Osteoblast (primary cell): ENCODE results near the gene GARS1. TPM values are rescaled to one million over a fixed set of nuclear protein-coding genes. Genes with fewer than 3 reads are reported as not detected.
A peak's percentile ranks its signal among the peaks of the same experiment; 100 is the strongest.

ENCODE experiments used
- DNase-seq: peaks from one replicate; pipeline ENCODE4 v3.0.0; 2011; ENCODE audit warnings: low spot score, mixed read lengths; ENCODE audit not compliant: insufficient read length; ENCODE audit errors: missing footprints
- H2AFZ ChIP-seq: 2 replicates; pipeline ENCODE4 v1.6.0; 2011; ENCODE audit warnings: mild to moderate bottlenecking, low read length
- H3K27ac ChIP-seq: 2 replicates; pipeline ENCODE4 v1.5.1; 2011; ENCODE audit warnings: mild to moderate bottlenecking, low read depth, low read length, moderate library complexity
- H3K27me3 ChIP-seq: 2 replicates; pipeline ENCODE4 v1.6.0; 2012; ENCODE audit warnings: mild to moderate bottlenecking, control low read depth, inconsistent platforms, low read length, moderate library complexity; ENCODE audit not compliant: insufficient read depth
- H3K36me3 ChIP-seq: 2 replicates; pipeline ENCODE4 v1.5.1; 2011; ENCODE audit warnings: mild to moderate bottlenecking, low read length, control low read depth, moderate library complexity; ENCODE audit not compliant: insufficient read depth
- H3K4me1 ChIP-seq: 2 replicates; pipeline ENCODE4 v1.5.1; 2011; ENCODE audit warnings: mild to moderate bottlenecking, low read length, control low read depth, moderate library complexity; ENCODE audit not compliant: insufficient read depth
- H3K4me2 ChIP-seq: 2 replicates; pipeline ENCODE4 v1.6.0; 2011; ENCODE audit warnings: mild to moderate bottlenecking, low read length; ENCODE audit not compliant: insufficient read depth
- H3K4me3 ChIP-seq: fragments of 200-600 bp; sonication (generic); 3 replicates; pipeline ENCODE4 v1.5.1; 2012; ENCODE audit warnings: mild to moderate bottlenecking, low read length, inconsistent platforms; ENCODE audit not compliant: insufficient read depth
- H3K79me2 ChIP-seq: 2 replicates; pipeline ENCODE4 v1.6.0; 2012; ENCODE audit warnings: mild to moderate bottlenecking, low read length, control low read depth, inconsistent platforms; ENCODE audit not compliant: insufficient read depth
- H3K9me3 ChIP-seq: 2 replicates; pipeline ENCODE4 v1.5.1; 2011; ENCODE audit warnings: low read depth, low read length, control low read depth
- H4K20me1 ChIP-seq: 2 replicates; pipeline ENCODE4 v1.6.0; 2012; ENCODE audit warnings: mild to moderate bottlenecking, low read length, control low read depth; ENCODE audit not compliant: insufficient read depth
- total RNA-seq: library from RNA; depleted of rRNA; stranded (reverse); fragments of >200 nt; gene quantifications from 2 replicates; pipeline ENCODE4 v1.2.3, GENCODE V29; 2012
- TF ChIP-seq, protein P1 (sequence below): IDR thresholded peaks from 2 replicates; pipeline ENCODE4 v1.5.1; 2011; ENCODE audit warnings: mild to moderate bottlenecking, low read depth, low read length, moderate library complexity; ENCODE audit errors: extremely low read depth

GARS1 gene
- total RNA-seq, 1 donor, result 526 TPM

GRCh38 chr7:30598121-30598876, 3.6 kb downstream of the GARS1 start:
- Histone ChIP-seq H3K4me3 (no peak overlapping the region), H3K9me3 (no peaks in the 10 kb centered on the region), H3K4me1 (peaks cover 26% of the 10 kb centered on the region), H3K36me3 (peaks cover 45% of the 10 kb centered on the region), H3K27me3 (no peaks in the 10 kb centered on the region), H4K20me1 (peaks cover 19% of the 10 kb centered on the region), H3K79me2 (peaks cover 92% of the 10 kb centered on the region), H3K27ac (peak overlapping the region; percentile 99), H2AFZ (no peak overlapping the region), H3K4me2 (peak overlapping the region; percentile 98)
- TF ChIP-seq, protein P1, sequence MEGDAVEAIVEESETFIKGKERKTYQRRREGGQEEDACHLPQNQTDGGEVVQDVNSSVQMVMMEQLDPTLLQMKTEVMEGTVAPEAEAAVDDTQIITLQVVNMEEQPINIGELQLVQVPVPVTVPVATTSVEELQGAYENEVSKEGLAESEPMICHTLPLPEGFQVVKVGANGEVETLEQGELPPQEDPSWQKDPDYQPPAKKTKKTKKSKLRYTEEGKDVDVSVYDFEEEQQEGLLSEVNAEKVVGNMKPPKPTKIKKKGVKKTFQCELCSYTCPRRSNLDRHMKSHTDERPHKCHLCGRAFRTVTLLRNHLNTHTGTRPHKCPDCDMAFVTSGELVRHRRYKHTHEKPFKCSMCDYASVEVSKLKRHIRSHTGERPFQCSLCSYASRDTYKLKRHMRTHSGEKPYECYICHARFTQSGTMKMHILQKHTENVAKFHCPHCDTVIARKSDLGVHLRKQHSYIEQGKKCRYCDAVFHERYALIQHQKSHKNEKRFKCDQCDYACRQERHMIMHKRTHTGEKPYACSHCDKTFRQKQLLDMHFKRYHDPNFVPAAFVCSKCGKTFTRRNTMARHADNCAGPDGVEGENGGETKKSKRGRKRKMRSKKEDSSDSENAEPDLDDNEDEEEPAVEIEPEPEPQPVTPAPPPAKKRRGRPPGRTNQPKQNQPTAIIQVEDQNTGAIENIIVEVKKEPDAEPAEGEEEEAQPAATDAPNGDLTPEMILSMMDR, result no peak
- DNase-seq, result no peak

DNA sequence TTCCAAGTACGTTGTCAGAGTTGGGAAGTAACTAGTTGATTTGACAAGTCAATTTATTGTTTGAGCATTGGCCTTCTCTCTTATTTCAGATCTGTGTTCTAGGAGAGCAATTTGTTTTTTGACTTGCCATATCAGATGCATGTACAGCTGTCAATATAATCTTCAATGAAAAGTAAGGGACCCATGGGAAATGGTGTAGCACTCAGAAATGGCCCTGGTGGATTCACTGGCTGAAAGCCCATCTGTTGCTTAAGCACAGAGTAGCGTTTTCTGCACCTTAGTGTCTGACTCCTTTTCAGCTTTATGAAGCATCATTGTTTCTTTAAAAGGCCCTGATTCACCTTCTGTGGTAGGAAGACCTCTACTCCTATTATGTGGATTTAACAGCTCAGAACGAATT, 10.2 kb downstream of the GARS1 start:
- peaks cover 24% of the 10 kb centered on the region for H4K20me1 ChIP-seq

DNA sequence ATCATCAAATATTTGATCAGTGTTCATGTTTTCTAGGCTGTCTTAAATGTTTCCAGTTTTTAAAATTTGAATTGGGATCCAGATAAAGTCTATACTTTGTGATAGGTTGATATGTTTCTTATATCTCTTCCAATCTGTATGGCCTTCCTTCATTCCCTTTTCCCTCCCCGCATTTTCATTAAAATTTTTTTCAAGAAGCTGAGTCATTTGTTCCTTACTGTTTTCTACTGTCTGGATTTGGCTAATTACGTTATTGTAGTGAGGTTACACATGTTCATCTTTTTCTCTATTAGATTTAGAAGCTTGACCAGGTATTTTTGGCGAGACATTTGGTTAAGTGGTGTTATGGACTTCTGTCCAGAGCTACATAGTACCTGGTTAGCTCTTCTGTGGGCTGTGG, 11.2 kb downstream of the GARS1 start:
- DNase-seq, result no peak
- H3K9me3 ChIP-seq, result no peaks in the 10 kb centered on the region
- H3K4me1 ChIP-seq, result no peaks in the 10 kb centered on the region
- no peak overlapping the region for H2AFZ ChIP-seq
- H3K27ac ChIP-seq, result no peak overlapping the region
- no peak overlapping the region for H3K4me3 ChIP-seq
- peaks cover 22% of the 10 kb centered on the region for H4K20me1 ChIP-seq
- peaks cover 85% of the 10 kb centered on the region for H3K79me2 ChIP-seq
- no peaks in the 10 kb centered on the region for H3K27me3 ChIP-seq
- no peak overlapping the region for H3K4me2 ChIP-seq
- TF ChIP-seq, protein P1, result no peak
- H3K36me3 ChIP-seq, result peaks cover 91% of the 10 kb centered on the region

More for the DNA sequence above, 10.2 kb downstream of the GARS1 start:
- peaks cover 93% of the 10 kb centered on the region for H3K36me3 ChIP-seq
- no peak overlapping the region for H3K4me3 ChIP-seq
- TF ChIP-seq, protein P1, result no peak
- no peaks in the 10 kb centered on the region for H3K9me3 ChIP-seq
- no peak overlapping the region for H2AFZ ChIP-seq
- H3K4me1 ChIP-seq, result no peaks in the 10 kb centered on the region
- no peak overlapping the region for H3K4me2 ChIP-seq
- no peaks in the 10 kb centered on the region for H3K27me3 ChIP-seq
- no peak overlapping the region for H3K27ac ChIP-seq
- peaks cover 86% of the 10 kb centered on the region for H3K79me2 ChIP-seq
- DNase-seq, result no peak

- Histone ChIP-seq H3K4me1 (peaks cover 18% of the 10 kb centered on the region), H3K36me3 (peaks cover 92% of the 10 kb centered on the region), H3K9me3 (no peaks in the 10 kb centered on the region), H3K27me3 (no peaks in the 10 kb centered on the region), H3K4me2 (no peak overlapping the region), H3K4me3 (no peak overlapping the region), H4K20me1 (peaks cover 42% of the 10 kb centered on the region), H3K27ac (peak overlapping the region; percentile 74), H3K79me2 (peaks cover 90% of the 10 kb centered on the region), H2AFZ (no peak overlapping the region)
- no peak for DNase-seq
- TF ChIP-seq, protein P1, result no peak
These were observed 18.1 kb downstream of the GARS1 start for GRCh38 chr7:30612658-30613265.
